PFSK-1 (cell line): ENCODE measurements around the gene SETD5.
A peak's percentile ranks its signal among the peaks of the same experiment; 100 is the strongest.

Experiments
- FOXP2 ChIP-seq: optimal IDR thresholded peaks from 2 replicates; pipeline ENCODE3; 2011; ENCODE audit warnings: borderline replicate concordance, control low read depth, inconsistent platforms; ENCODE audit not compliant: insufficient read depth; ENCODE audit errors: extremely low read length, extremely low read depth
- POLR2AphosphoS5 ChIP-seq: IDR thresholded peaks from 2 replicates; pipeline ENCODE4 v1.6.1; 2012; ENCODE audit warnings: low read depth, mild to moderate bottlenecking, control low read depth, low read length, moderate library complexity
- SIN3A ChIP-seq: IDR thresholded peaks from 2 replicates; pipeline ENCODE4 v1.6.1; 2012; ENCODE audit warnings: mild to moderate bottlenecking, low read length, moderate library complexity, borderline replicate concordance; ENCODE audit not compliant: insufficient read depth
- TAF1 ChIP-seq: IDR thresholded peaks from 2 replicates; pipeline ENCODE4 v1.6.1; 2012; ENCODE audit warnings: low read length, control low read depth, borderline replicate concordance; ENCODE audit not compliant: insufficient read depth
- TF ChIP-seq, protein P1 (sequence below), 2 experiments: IDR thresholded peaks; 2 replicates each; pipeline versions ENCODE4 v1.6.1 to v1.8.0; 2011 to 2012; ENCODE audit warnings: low read depth in 2 of 2, low read length in 2 of 2, control low read depth in 1 of 2, inconsistent platforms in 1 of 2, mild to moderate bottlenecking in 1 of 2, moderate library complexity in 1 of 2; ENCODE audit not compliant: insufficient read depth in 1 of 2

The SETD5 gene

DNA sequence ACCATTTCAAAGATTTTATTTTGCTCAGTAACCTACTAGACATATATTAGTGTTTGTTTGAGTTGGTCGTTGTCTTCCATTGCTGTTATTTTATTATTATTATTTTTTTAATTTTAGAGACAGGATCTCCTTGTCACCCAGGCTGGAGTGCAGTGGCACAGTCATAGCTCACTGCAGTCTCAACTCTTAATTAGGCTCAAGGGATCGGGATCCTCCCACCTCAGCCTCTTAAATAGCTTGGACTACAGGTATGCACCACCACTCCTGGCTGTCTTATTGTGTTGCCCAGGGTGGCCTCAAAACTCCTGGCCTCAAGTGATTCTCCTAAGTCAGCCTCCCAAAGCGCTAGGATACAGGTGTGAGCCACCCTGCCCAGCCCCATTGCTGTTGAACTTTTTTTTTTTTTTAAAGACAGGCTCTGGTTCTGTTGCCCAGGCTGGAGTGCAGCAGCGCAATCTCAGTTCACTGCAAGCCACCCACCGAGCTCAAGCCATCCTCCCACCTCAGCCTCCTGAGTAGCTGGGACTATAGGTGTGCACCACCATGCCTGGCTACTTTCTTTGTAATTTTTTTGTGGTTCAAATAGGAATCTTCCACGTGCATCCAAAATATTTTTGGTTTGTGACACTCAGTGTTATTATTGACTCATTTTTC, 18.2 kb downstream of the SETD5 start:
- no peak for TF ChIP-seq SIN3A
- no peak for TF ChIP-seq POLR2AphosphoS5
- no peak for TF ChIP-seq TAF1
- no peak for TF ChIP-seq FOXP2
- TF ChIP-seq, protein P1, sequence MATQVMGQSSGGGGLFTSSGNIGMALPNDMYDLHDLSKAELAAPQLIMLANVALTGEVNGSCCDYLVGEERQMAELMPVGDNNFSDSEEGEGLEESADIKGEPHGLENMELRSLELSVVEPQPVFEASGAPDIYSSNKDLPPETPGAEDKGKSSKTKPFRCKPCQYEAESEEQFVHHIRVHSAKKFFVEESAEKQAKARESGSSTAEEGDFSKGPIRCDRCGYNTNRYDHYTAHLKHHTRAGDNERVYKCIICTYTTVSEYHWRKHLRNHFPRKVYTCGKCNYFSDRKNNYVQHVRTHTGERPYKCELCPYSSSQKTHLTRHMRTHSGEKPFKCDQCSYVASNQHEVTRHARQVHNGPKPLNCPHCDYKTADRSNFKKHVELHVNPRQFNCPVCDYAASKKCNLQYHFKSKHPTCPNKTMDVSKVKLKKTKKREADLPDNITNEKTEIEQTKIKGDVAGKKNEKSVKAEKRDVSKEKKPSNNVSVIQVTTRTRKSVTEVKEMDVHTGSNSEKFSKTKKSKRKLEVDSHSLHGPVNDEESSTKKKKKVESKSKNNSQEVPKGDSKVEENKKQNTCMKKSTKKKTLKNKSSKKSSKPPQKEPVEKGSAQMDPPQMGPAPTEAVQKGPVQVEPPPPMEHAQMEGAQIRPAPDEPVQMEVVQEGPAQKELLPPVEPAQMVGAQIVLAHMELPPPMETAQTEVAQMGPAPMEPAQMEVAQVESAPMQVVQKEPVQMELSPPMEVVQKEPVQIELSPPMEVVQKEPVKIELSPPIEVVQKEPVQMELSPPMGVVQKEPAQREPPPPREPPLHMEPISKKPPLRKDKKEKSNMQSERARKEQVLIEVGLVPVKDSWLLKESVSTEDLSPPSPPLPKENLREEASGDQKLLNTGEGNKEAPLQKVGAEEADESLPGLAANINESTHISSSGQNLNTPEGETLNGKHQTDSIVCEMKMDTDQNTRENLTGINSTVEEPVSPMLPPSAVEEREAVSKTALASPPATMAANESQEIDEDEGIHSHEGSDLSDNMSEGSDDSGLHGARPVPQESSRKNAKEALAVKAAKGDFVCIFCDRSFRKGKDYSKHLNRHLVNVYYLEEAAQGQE (IDR thresholded peaks at IDR 0.05; ENCODE audit: insufficient read depth in 1 of 2, low read depth in 2 of 2, low read length in 2 of 2) = no peak

DNA sequence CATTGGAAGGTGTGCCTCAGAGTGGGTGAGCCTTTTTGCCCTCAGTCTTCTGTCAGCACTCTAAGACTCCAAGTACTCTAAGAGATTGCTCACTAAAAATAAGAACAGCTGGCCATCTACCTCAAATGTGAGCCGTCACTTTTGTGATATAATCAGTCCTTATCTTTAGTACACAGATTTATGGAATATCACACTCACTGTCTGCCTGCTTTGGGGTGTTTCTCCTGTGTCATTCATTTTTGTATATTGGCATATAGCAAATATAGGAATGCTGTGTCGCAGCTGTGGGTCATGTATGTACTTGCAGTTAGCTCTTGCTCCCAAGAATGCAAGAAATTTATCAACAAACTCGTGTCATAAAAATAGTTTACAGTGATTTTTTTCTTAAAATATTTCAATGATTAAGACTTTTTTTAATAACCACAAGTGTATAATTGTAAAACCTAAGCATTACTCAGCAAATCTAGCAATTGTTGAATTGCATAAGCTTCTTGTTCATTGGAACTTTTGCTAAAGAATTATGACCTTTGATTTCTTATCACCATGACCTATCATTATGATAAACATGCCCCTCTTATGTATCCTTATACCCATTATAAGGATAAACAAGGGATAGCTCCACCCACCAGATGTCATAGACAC, 18.8 kb downstream of the SETD5 start:
- TF ChIP-seq POLR2AphosphoS5 = no peak
- no peak for TF ChIP-seq FOXP2
- TF ChIP-seq, protein P1 (IDR thresholded peaks at IDR 0.05; ENCODE audit: insufficient read depth in 1 of 2, low read depth in 2 of 2, low read length in 2 of 2) = no peak
- no peak for TF ChIP-seq SIN3A
- no peak for TF ChIP-seq TAF1

DNA sequence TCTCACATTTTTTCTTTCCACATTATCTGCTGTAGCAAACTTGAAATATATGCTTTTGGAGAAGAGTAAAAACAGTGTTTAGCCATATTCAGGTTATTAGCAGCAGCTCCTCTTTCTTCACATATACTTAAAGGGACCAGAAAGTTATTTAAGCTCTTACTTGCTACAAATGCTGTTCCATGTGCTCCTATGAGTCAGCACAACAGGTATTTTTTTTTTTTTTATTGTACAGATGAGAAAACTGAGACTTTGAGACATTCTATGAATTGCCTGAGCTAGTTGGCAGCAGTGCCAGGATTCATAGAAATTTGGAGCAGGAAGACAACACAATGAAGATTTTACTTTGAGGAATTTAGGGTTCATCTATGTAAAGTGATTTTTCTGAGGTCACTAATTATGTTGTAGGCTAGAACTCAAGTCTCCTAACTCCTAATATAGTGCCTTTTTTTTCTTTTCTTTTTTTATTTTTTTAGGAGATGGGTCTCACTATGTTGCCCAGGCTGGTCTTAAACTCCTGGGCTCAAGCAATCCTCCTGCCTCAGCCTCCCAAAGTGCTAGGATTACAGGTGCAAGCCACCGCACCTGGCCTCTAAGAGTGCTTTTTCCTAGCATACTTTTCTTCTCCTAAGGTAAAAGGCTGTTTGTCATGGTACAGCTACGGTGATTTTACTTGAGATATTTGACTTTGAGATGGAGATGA, 23.6 kb downstream of the SETD5 start:
- TF ChIP-seq FOXP2 (no peak), SIN3A (no peak), POLR2AphosphoS5 (no peak), TAF1 (no peak)
- TF ChIP-seq, protein P1 (IDR thresholded peaks at IDR 0.05; ENCODE audit: insufficient read depth in 1 of 2, low read depth in 2 of 2, low read length in 2 of 2) = no peak

DNA sequence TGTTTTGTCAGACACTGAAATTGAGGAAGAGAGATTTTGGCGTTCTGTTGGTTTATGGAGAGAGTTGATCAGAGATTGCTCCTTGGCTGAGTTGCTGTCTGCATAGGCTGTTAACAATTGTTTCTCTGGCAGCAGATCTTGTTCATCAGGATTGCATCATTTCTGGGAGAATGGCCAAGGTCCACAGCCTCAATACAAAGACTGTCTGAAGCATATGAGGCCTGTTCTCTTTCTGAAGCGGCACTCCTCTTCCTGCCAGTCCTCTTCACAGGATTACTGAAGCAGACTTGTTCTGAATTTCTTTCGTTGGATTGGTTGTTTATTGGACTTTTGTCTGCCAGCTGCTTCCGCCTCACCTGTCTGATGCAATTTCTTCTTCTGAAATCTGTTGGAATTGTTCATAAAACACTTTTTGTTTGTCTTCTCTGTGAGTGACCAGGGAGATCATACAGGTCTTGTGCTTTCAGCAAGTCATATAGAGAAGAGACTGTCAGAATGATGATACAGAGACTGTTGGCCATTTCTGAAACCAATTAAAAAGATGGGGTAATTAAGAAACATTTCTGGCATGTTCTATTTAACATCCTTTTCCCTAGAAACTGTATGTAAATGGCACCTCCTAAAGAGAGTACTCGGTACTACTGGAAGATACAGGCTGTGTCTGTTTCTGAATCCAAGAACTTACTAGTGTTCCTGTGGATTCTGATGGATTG, 25.5 kb downstream of the SETD5 start:
- TF ChIP-seq, protein P1 (IDR thresholded peaks at IDR 0.05; ENCODE audit: insufficient read depth in 1 of 2, low read depth in 2 of 2, low read length in 2 of 2) = peak in 1 of 2 experiments; percentile 24; a peak in 1 of 4 replicates
- no peak for TF ChIP-seq TAF1
- peak; percentile 52; the same call in 1 of the 2 replicates for TF ChIP-seq POLR2AphosphoS5
- TF ChIP-seq FOXP2 = no peak
